Nephron progenitor cell (in vitro differentiated cells): Measurements from ENCODE around the gene MTHFD1L.

ENCODE experiments used
- DNase-seq: peaks from one replicate; pipeline ENCODE4 v3.0.0; 2021
- H3K27ac Mint-ChIP-seq: 2 replicates; pipeline ENCODE4 v1.8.0; 2021; ENCODE audit warnings: mild to moderate bottlenecking, moderate library complexity, mixed read lengths
- H3K27me3 Mint-ChIP-seq: 2 replicates; pipeline ENCODE4 v1.8.0; 2021; ENCODE audit warnings: mild to moderate bottlenecking, low read depth, mixed read lengths; ENCODE audit not compliant: poor library complexity
- H3K36me3 Mint-ChIP-seq: 2 replicates; pipeline ENCODE4 v1.8.0; 2021; ENCODE audit warnings: low read depth, mixed read lengths
- H3K4me1 Mint-ChIP-seq: 2 replicates; pipeline ENCODE4 v1.8.0; 2021; ENCODE audit warnings: mixed read lengths
- H3K4me3 Mint-ChIP-seq: 2 replicates; pipeline ENCODE4 v1.8.0; 2021; ENCODE audit warnings: mild to moderate bottlenecking, moderate library complexity, mixed read lengths
- H3K9me3 Mint-ChIP-seq: 2 replicates; pipeline ENCODE4 v1.8.0; 2021; ENCODE audit warnings: mild to moderate bottlenecking, moderate library complexity, mixed read lengths
- CTCF ChIP-seq: fragments of 200-600 bp; sonication (generic); IDR thresholded peaks from 2 replicates; pipeline ENCODE4 v1.5.0; 2021; ENCODE audit warnings: antibody characterized with exemption

The MTHFD1L gene

DNA sequence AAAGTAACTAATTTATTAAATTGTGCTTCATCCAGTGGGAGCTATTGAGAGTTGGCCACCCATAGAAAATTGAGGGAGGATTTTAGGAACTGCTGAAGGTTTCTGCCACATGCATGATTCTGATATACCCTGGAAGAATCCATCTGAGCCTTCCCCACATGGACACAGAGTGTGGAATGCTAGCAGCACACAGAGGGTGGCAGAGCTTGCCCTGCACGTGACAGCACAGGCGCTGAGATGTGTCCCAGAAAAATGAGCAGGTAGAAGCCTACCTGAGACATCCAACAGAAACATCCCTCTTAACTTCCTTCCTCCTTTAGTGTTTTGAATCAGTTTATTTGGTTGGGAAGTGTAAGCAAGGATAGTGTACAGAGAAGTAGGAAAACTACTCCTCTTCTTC, 96.9 kb downstream of the MTHFD1L start:
- DNase-seq = no peak
- no peak overlapping the region for H3K4me3 Mint-ChIP-seq
- H3K36me3 Mint-ChIP-seq = peaks cover 47% of the 10 kb centered on the region
- no peaks in the 10 kb centered on the region for H3K27me3 Mint-ChIP-seq
- TF ChIP-seq CTCF = no peak
- peaks cover 15% of the 10 kb centered on the region for H3K4me1 Mint-ChIP-seq
- H3K9me3 Mint-ChIP-seq = no peaks in the 10 kb centered on the region
- no peak overlapping the region for H3K27ac Mint-ChIP-seq

DNA sequence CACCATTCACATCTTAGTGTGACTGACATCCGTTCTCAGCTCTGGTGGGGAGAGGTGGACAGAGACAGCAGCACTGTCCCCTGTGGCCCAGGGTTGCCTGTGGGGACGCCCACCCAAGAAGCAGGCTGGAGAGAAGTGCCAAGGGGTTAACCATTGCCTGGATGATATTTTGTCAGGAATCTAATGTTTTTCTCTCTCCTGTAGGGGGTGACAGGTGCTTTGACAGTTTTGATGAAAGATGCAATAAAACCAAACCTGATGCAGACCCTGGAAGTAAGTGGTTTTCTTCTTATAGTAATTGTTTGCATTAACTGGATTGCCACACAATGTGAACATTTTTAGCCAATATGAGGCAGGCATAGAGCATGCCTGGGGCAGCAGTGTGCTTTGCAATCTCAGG, 99.3 kb downstream of the MTHFD1L start:
- H3K4me1 Mint-ChIP-seq = peaks cover 23% of the 10 kb centered on the region

GRCh38 chr6:150966786-150967185, 101.3 kb downstream of the MTHFD1L start:
- Mint-ChIP-seq H3K9me3 (no peaks in the 10 kb centered on the region), H3K27me3 (no peaks in the 10 kb centered on the region), H3K27ac (no peak overlapping the region), H3K36me3 (peaks cover 41% of the 10 kb centered on the region), H3K4me1 (peaks cover 23% of the 10 kb centered on the region), H3K4me3 (no peak overlapping the region)
- DNase-seq = no peak
- TF ChIP-seq CTCF = no peak

More for the DNA sequence above, 99.3 kb downstream of the MTHFD1L start:
- H3K36me3 Mint-ChIP-seq = peaks cover 52% of the 10 kb centered on the region
- H3K4me3 Mint-ChIP-seq = no peak overlapping the region
- H3K27me3 Mint-ChIP-seq = no peaks in the 10 kb centered on the region
- no peak overlapping the region for H3K27ac Mint-ChIP-seq
- H3K9me3 Mint-ChIP-seq = no peaks in the 10 kb centered on the region
- DNase-seq = no peak
- no peak for TF ChIP-seq CTCF

GRCh38 chr6:150967381-150967780, 101.9 kb downstream of the MTHFD1L start:
- Mint-ChIP-seq H3K27me3 (no peaks in the 10 kb centered on the region), H3K4me1 (peaks cover 23% of the 10 kb centered on the region), H3K27ac (peak overlapping the region; percentile 65), H3K36me3 (peaks cover 47% of the 10 kb centered on the region), H3K4me3 (no peak overlapping the region), H3K9me3 (no peaks in the 10 kb centered on the region)
- DNase-seq = no peak
- TF ChIP-seq CTCF = no peak

- H3K4me3 Mint-ChIP-seq = no peak overlapping the region
- peaks cover 23% of the 10 kb centered on the region for H3K4me1 Mint-ChIP-seq
- TF ChIP-seq CTCF = no peak
- H3K9me3 Mint-ChIP-seq = no peaks in the 10 kb centered on the region
- H3K36me3 Mint-ChIP-seq = peaks cover 51% of the 10 kb centered on the region
- DNase-seq = no peak
- peak overlapping the region; percentile 65 for H3K27ac Mint-ChIP-seq
- no peaks in the 10 kb centered on the region for H3K27me3 Mint-ChIP-seq
Measured at GRCh38 chr6:150967910-150968309, 102.4 kb downstream of the MTHFD1L start.

DNA sequence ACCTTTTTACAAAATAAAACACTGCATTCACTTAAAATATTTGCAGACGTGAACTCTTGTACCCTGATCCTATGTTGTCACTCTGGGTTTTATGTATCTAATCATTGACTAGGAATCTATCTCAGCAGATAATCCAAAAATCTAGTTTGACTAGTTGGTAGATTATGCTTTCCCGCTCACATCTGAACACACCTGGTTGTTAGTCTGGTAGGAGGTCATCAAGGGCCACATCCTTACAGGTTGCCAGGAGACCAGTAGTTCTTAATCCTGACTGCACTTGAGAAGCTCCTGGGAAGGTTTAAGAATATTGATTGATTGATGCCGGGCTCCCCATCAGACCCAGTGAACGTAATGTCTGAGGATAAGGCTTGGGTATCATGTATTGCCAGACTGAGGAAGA, 104.4 kb downstream of the MTHFD1L start:
- Mint-ChIP-seq H3K9me3 (no peaks in the 10 kb centered on the region), H3K36me3 (peaks cover 59% of the 10 kb centered on the region), H3K4me3 (no peak overlapping the region), H3K4me1 (peaks cover 23% of the 10 kb centered on the region), H3K27ac (no peak overlapping the region), H3K27me3 (no peaks in the 10 kb centered on the region)
- no peak for DNase-seq
- TF ChIP-seq CTCF = no peak
